ENCODE measurements around the gene CHRM4.

CHRM4 gene

GRCh38 chr11:46391578-46392420 lies at the start of gene CHRM4:
TSS of gene CHRM4 (minus strand) at chr11:46391776. CDS start at chr11:46386557, 5,219 bp downstream.
- in situ Hi-C loops (cut with HindIII; ENCODE audit: low sequenced_read_pairs): no loop called here

GRCh38 chr11:46438211-46438610 lies 46.6 kb upstream of the CHRM4 start:
- in situ Hi-C loops (cut with HindIII; ENCODE audit: low sequenced_read_pairs): no loop called here

GRCh38 chr11:46437122-46437689 lies 45.6 kb upstream of the CHRM4 start:
- in situ Hi-C loops (cut with HindIII; ENCODE audit: low sequenced_read_pairs): no loop called here

- in situ Hi-C loops (cut with HindIII; ENCODE audit: low sequenced_read_pairs): no loop called here
Observed at GRCh38 chr11:46436113-46436512, 44.5 kb upstream of the CHRM4 start.

GRCh38 chr11:46435679-46436078 lies 44.1 kb upstream of the CHRM4 start:
- in situ Hi-C loops (cut with HindIII; ENCODE audit: low sequenced_read_pairs): no loop called here

GRCh38 chr11:46431211-46431610 lies 39.6 kb upstream of the CHRM4 start:
- in situ Hi-C loops (cut with HindIII; ENCODE audit: low sequenced_read_pairs): no loop called here

GRCh38 chr11:46429717-46430116 lies 38.1 kb upstream of the CHRM4 start:
- in situ Hi-C loops (cut with HindIII; ENCODE audit: low sequenced_read_pairs): loop anchor here (5.0 kb wide), 1 partner anchor 33 kb away; no protein-coding TSS in a partner anchor

- in situ Hi-C loops (cut with HindIII; ENCODE audit: low sequenced_read_pairs): loop anchor here (5.0 kb wide), 1 partner anchor 35 kb away; no protein-coding TSS in a partner anchor
Observed at GRCh38 chr11:46427364-46427763, 35.8 kb upstream of the CHRM4 start.

- in situ Hi-C loops (cut with HindIII; ENCODE audit: low sequenced_read_pairs): loop anchor here (5.0 kb wide), 1 partner anchor 36 kb away; no protein-coding TSS in a partner anchor
Observed at GRCh38 chr11:46426233-46426991, 34.8 kb upstream of the CHRM4 start.

GRCh38 chr11:46422588-46422987 lies 31.0 kb upstream of the CHRM4 start:
- in situ Hi-C loops (cut with HindIII; ENCODE audit: low sequenced_read_pairs): loop anchor here (5.0 kb wide), 1 partner anchor 200 kb away; no protein-coding TSS in a partner anchor

- in situ Hi-C loops (cut with HindIII; ENCODE audit: low sequenced_read_pairs): loop anchor here (5.0 kb wide), 1 partner anchor 201 kb away; no protein-coding TSS in a partner anchor
Observed at GRCh38 chr11:46421257-46421880, 29.8 kb upstream of the CHRM4 start.

GRCh38 chr11:46420513-46420912 lies 28.9 kb upstream of the CHRM4 start:
- in situ Hi-C loops (cut with HindIII; ENCODE audit: low sequenced_read_pairs): loop anchor here (5.0 kb wide), 1 partner anchor 202 kb away; no protein-coding TSS in a partner anchor

GRCh38 chr11:46418751-46419150 lies 27.2 kb upstream of the CHRM4 start:
- in situ Hi-C loops (cut with HindIII; ENCODE audit: low sequenced_read_pairs): no loop called here

- in situ Hi-C loops (cut with HindIII; ENCODE audit: low sequenced_read_pairs): no loop called here
Observed at GRCh38 chr11:46417711-46418110, 26.1 kb upstream of the CHRM4 start.

GRCh38 chr11:46414879-46415278 lies 23.3 kb upstream of the CHRM4 start:
- in situ Hi-C loops (cut with HindIII; ENCODE audit: low sequenced_read_pairs): no loop called here

GRCh38 chr11:46414466-46414796 lies 22.9 kb upstream of the CHRM4 start:
- in situ Hi-C loops (cut with HindIII; ENCODE audit: low sequenced_read_pairs): no loop called here

GRCh38 chr11:46413760-46414465 lies 22.3 kb upstream of the CHRM4 start:
- in situ Hi-C loops (cut with HindIII; ENCODE audit: low sequenced_read_pairs): no loop called here

GRCh38 chr11:46410021-46410420 lies 18.4 kb upstream of the CHRM4 start:
- in situ Hi-C loops (cut with HindIII; ENCODE audit: low sequenced_read_pairs): no loop called here

GRCh38 chr11:46408407-46408986 lies 16.9 kb upstream of the CHRM4 start:
- in situ Hi-C loops (cut with HindIII; ENCODE audit: low sequenced_read_pairs): no loop called here

GRCh38 chr11:46407635-46408034 lies 16.1 kb upstream of the CHRM4 start:
- in situ Hi-C loops (cut with HindIII; ENCODE audit: low sequenced_read_pairs): no loop called here
